NCI-H187 (cell line): ENCODE measurements around the gene ABL1.

ENCODE experiments used
- DNase-seq, 2 experiments: peaks; one replicate each; lab custom pipeline; 2025; lab: John Stamatoyannopoulos, UW

Gene ABL1

DNA sequence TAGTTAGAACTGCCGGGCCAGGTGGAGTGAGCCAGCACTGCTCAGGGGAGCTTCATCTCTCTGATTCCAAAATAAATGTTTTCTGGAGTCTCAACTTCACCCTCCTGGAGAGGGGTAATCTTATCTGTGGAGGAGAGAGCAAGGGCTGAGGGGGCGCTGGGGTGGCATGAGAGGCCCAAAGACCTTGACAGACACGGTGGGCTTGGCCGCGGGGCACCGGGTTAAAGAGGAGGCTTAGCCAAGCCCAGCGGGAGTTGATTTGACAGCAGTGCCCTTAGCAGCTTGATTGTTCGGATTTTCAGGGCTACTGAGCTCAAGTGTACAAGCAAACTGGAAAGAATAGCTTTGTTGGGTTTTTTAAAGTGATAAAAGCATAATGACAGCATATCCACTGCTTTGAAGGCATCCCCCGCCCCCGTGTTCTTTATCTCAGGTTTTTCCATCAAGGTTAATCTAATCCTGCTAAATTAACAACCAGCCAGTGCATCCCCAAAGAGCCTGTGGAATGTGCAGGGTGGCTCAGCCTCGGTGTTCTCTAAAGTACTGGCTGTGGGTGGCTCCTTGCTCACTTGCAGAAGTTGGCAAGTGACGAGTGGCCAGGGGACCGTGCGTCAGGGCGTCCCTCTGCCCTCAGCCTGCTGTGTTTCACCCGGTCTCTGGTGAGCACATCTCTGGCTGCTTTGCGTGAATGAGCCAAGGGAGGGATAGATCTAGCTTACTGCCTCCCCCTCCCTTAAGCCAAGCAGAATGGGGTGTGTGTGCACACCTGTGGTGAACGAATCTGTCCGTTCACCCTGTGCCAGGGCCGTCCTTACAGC is 56.0 kb downstream of the ABL1 start:
- DNase-seq: no peak

DNA sequence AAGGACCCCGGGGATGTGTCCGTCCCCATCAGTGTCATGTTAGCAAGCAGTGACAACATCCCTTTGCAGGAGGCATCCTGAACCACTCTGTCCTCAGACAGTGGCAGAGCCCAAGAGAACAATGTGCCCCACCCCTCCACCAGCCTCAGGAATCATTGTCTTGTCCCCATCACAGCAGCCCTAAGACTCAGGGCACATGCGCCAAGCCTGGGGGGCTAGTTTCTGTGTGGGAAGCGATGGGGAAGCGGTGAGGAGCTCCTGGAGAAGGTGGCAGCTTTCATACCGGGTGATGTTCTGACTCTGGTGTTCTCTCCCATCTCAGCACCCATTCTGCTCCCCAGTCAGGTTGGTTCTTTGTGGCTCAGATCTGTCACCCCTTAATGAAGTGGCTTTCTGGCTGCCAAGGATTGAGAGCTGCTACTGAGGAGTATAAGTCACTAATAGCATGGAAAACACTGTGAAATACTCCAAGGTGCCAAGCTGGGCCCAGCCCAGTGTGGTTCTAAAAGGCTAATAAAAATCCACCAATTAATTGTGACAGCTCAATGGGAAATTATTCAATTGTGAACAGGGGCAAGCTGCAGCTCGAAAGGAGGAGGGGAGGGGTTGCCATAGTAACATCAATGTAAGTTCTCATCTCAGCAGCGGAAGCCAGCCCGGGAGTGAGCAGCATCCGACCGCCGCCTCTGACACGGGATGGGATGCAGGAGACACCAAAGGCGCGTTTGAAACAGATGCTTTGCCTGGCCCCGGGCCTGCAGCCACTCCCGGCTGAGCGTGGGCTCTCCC is 56.8 kb downstream of the ABL1 start:
- no peak for DNase-seq

DNA sequence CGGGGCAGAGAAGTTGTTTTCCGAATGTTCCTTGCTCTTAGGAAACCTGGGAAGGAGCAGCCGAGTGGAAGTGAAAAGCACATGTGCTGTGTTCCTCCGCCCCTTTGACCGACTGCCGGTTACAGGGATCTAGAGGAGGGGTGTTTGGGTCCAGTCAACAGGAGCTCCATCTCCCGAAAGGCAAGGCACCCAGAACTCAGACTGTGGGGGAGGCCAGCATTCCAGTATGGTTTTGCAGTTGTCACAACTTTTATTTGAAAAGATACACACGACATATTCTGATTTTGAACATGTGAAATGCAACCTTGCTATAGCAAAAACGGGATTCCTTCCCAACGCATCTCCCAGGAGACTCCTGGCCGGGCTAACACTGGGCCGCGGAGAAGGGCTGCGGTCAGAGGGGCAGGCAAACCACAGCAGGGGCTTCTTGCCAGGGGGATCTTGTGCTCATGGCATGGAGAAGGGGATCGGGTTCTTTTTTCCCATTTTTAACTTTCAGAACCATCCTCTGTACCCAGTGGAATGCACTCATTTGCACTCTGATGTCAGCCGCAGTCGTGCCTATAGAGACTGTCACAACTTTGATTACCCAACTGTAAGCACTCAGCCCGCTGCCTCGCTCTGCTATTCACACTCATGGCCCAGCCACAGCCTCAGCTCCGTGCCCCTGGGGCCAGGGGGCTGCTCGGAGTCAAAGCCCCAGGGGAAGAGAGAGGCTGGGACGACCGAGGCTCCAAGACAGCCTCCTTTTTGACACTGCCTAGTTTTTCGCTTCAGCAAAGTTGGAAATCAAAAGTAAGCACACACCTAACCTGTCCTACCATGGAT is 57.6 kb downstream of the ABL1 start:
- no peak for DNase-seq

GRCh38 chr9:130893341-130894101 is 58.5 kb downstream of the ABL1 start:
- no peak for DNase-seq

- no peak for DNase-seq
Observed at GRCh38 chr9:130894546-130894945, 59.5 kb downstream of the ABL1 start.

DNA sequence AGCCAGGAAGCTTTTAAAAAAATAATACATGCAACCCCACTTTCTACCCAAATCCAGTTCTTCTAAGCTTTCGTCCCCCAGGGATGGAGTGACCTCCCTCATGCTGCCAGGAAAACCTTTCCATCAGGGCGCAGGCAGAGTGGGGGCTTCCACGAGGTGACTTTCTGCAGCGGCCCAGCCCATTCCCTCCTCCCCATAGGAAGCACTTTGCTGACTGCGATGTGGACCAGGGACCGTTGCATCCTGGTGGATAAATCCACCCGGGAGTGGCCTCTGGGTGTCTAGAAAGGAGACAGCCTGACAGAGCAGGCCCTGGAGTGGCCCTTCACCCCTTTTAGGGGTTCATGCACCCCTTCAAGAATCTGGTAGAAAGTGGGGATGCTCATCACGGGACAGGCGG is 60.0 kb downstream of the ABL1 start:
- no peak for DNase-seq

DNA sequence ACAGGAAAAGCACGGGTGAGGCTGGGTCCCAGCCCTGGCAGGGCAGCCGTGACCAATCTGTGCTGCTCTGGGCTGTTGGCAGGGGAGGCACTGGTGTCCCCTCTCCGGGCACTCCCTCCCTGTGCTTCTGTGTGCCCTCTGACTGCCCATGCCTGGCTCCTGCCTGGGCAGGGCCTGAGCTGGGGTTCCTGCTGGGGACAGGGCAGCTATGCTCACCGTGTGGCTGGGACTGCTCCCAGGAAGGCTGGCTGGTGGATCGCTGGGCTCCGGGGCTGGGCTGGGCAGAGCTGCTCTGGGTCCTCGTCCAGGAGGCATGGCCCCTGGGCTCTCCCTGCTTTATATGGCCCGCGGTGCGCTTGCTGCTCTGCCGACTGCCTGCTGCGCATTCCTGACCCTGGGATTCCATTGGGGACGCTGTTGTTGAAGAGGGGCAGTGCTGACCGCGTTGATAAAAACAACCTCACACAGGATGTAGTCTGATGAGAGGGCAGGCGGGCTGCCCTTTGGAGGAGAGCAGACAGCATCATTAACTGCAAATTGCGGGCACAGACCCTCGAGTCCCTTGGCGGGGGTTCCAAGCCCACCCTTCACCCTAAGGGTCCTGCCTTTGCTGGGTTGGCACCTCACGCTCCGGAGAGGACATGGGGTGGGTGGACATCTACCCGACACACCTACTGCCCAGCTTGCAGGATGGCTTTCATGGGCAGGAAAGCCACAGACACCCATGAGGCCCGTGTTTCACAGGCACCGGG is 60.6 kb downstream of the ABL1 start:
- no peak for DNase-seq

DNA sequence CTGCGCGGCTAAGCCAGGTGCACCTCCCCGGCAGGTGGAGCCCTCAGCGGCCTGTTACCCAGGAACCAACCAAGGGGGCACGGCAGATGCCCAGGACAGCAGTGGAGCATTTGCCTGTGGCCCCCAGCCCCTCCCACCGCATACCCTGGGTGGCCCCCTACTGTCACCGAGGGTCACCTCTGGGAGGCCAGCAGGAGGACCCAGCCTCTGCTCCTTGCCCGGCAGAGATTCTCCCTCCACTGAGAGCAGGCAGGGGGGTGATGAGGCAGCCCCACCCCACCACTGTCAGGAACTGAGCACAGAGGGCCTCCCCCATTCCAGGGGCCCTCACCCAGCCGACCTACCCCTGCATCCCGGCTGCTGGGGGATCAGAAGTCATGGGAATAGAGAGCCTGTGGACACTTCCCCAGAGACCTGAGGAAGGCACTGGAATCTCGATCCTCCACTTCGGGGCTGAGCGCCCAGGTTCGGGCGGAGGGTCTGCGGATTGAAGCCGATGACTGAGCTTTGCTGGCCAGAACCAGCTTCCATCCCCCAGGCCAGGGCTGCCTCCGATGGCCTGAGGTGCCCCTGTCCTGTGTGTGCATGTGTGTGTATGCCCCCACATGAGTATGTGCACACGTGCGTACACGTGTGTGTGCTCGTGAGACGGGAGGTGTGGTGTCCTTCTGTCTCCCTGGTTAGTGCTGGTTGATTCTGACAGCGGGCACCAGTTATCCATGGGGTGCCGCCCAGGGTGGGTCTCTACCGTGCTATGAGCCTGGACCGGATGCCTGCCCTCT is 61.4 kb downstream of the ABL1 start, which contains the start of gene QRFP:
TSS of gene QRFP (minus strand) at position 580 of the 782 bp plus-strand sequence. CDS start 2,974 bp downstream, outside the sequence.
- DNase-seq: no peak

DNA sequence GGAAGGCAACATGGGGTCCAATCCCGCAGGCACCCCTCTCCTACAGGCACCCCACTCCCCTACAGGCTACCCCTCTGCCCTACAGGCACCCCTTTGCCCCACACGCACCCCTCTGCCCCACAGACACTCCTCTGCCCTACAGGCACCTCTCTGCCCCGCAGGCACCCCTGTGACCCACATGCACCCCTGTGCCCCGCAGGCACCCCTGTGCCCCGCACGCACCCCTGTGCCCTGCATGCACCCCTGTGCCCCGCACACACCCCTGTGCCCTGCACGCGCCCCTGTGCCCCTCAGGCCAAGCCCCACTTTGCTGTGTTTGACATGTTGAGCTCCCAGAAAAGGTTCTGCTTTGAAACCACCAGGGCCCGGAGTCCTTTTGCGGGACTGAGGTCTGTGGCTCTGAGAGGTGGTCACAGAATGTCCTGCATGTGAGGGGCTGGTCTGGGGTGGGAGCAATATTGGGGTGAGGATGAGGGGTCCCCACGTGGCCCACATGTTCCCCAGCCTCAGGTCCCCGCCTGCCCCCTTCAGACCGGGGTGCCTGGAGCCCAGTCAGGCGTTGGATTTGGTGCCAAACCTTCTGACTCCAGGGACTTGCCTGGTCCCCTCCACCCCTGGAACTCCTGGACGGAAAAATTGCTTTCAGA is 62.2 kb downstream of the ABL1 start:
- DNase-seq: no peak

DNA sequence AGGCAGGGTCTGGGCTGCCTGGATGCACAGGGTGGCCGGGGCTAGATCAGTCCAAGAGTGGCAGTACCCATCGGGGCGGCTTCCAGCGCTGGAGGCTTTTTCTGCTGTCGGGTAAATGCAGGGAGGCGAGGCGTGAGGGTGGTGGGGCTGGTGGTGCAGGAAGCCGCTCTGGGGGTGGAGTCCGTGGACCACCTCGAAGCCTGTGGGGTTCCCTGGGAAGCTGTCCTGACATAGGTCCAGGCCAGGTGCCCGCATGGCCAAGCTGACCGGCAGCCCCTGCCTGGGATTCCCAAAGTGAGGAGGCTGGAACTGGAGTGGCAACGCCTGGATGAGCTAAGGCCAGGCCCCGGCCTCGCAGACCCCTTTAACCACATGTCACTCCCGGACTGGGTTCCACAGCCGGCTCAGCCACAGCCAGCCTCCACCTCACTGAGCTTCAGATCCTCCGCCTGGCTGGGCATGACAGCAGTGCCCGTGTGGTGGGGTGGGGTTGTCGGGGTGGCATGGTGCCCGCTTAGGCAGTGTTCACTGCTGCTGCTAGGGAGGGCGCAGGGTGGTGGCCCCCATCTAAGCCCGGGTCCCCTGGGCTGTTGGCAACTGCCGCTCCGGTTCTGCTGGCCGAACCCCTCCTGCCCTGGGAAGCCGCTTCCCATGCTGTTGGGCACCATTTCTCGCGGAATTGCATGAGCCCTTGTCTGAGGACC is 62.9 kb downstream of the ABL1 start:
- DNase-seq: no peak

DNA sequence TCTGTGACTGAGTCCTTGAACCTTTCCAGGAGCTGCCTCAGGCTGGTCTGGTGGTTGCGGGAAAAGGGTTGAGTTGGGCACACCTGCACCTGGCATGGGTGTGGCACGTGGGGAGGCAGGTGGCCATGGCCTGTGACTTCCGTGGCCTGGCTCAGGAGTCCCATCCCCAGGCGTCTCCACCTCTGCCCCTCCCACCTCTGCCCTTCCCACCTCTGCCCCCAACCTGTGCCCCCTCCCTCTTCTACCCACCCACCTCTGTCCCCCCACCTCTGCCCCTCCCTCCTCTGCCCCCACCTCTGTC is 63.4 kb downstream of the ABL1 start:
- DNase-seq: no peak

- no peak for DNase-seq
Observed at GRCh38 chr9:130899051-130899748, 64.1 kb downstream of the ABL1 start.

DNA sequence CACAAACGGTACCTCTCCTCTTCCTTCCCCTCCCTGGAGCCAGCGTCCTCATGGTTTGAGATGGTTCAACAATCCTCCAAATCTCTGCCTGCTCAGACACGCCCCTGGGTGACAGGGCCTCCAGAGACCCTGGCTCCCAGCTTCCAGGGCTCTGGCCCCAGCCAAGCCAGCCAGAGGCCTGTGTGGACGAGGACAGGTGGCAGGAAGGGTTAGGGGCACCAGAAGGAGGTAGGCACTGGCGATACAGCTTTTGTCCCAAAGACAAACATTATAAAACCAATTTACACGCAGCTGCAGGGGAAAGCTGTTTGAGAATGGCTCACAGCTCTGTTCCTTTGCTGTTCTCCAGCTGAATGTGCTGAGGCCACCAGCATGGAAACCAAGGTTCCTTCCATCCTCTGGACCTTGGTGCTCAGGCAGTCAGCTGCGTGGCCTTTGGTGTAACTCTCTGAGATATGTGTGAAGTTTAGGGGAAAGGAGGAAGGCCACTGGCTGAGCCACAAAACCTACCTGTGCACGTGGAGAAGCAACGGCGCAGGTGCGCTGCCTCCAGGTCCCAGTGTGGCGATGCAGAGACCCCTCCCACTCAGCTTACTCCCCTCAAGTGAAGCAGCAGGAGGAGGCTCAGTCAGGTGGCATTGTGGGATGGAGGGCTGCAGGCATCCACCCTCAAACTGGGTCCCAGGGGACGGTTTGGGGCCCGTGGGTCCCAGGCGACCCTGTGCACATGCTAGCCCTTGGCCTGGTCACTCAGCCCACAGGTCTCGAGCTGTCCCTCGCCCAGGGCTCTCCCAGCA is 65.8 kb downstream of the ABL1 start:
- no peak for DNase-seq

DNA sequence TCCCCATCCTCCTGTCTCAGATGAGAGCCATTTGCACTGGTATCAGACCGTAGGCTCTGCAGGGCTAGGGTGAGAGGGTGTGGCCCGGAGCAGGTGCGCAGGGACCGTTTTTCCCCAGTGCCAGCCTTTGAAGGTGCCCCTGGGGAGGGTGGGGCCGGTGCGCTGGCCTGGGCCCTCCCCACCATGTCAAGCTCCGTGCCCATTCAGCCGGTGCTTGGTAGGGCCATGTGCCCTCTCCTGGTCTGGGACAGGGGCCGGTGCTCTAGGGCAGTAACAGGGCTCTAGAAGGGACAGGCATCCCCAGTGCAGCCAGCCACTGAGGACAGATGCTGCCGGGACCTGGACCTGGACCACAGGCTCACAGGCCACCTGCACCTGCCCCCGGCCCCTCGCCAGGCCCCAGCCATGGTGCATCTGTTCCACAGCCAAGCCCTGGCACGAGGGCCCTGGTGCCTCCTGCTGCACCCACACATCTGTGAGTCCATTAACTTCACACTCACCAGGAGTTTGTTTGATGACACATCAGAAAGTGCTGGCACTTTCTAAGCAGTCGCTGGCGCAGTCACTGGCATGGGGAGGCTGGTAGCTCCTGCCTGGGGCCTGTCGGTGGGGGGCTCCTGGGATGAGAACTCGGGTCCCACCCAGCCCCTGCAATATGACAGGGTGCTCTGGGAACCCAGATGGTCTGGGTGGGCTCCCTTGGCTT is 66.6 kb downstream of the ABL1 start:
- no peak for DNase-seq

- no peak for DNase-seq
Observed at GRCh38 chr9:130902204-130903185, 67.4 kb downstream of the ABL1 start.
